Bronchial epithelial cell (primary cell): Measurements from ENCODE around the gene PCYT1B. TPM values are rescaled to one million over a fixed set of nuclear protein-coding genes. Genes with fewer than 3 reads are reported as not detected.

Source experiments
- DNase-seq: peaks from one replicate; pipeline ENCODE4 v3.0.0-alpha.2; 2010; ENCODE audit warnings: low read depth
- FAIRE-seq: peaks from 2 replicates; lab custom pipeline; 2011; peaks lifted over from hg19 to GRCh38; lab: Jason Lieb, UNC
- H3K27me3 ChIP-seq: 2 replicates; pipeline ENCODE4 v1.5.1; 2011; ENCODE audit warnings: low read length; ENCODE audit not compliant: control insufficient read depth, insufficient read depth
- H3K36me3 ChIP-seq: 2 replicates; pipeline ENCODE4 v1.5.1; 2011; ENCODE audit warnings: low read length; ENCODE audit not compliant: control insufficient read depth, insufficient read depth
- H3K4me3 ChIP-seq: 2 replicates; pipeline ENCODE4 v1.5.1; 2011; ENCODE audit warnings: mild to moderate bottlenecking, low read depth, low read length, control low read depth
- CTCF ChIP-seq: IDR thresholded peaks from 2 replicates; pipeline ENCODE4 v1.5.1; 2011; ENCODE audit warnings: mild to moderate bottlenecking, moderate library complexity, low read length, control low read depth, inconsistent platforms; ENCODE audit not compliant: insufficient read depth, severe bottlenecking
- total RNA-seq: library from RNA; depleted of rRNA; stranded (reverse); fragments of >200 nt; gene quantifications from 2 replicates; pipeline ENCODE4 v1.2.1, GENCODE V29; 2014

Gene PCYT1B
- total RNA-seq, 1 donor from 2014 or later = under 0.01 TPM

- no peak overlapping the region for H3K4me3 ChIP-seq
- H3K27me3 ChIP-seq = no peaks in the 10 kb centered on the region
- TF ChIP-seq CTCF = no peak
- FAIRE-seq (no peak), DNase-seq (no peak)
- H3K36me3 ChIP-seq = no peaks in the 10 kb centered on the region
Observed at GRCh38 chrX:24684048-24684447, 36.9 kb upstream of the PCYT1B start.

DNA sequence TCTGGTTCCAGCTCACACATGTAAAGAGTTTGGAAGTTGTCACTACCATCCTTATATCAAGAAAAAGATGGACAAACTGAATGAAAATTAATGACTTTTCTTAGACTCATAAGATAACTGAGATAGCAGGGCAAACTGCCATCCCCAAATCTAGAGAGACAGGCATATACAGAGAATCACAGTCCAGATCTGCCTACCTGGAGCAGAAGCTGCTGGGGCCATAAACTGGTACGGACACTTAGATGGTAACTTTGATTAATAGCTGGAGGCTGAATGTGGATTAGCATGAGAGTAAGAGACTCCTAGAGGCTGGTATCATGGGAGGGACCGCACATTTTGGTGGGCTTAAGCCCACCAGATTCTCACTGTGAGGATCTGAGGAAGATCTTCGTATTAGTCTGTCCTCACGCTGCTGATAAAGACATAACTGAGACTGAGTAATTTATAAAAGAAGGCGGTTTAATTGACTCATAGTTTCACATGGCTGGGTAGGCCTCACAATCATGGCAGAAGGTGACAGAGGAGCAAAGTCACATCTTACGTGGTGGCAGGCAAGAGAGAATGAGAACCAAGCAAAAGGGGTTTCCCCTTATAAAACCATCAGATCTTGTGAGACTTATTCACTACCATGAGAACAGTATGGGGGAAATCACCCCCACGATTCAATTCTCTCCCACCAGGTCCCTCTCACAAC is 35.7 kb upstream of the PCYT1B start:
- no peak for TF ChIP-seq CTCF
- H3K36me3 ChIP-seq = no peaks in the 10 kb centered on the region
- FAIRE-seq (no peak), DNase-seq (no peak)
- H3K4me3 ChIP-seq = no peak overlapping the region
- H3K27me3 ChIP-seq = no peaks in the 10 kb centered on the region

DNA sequence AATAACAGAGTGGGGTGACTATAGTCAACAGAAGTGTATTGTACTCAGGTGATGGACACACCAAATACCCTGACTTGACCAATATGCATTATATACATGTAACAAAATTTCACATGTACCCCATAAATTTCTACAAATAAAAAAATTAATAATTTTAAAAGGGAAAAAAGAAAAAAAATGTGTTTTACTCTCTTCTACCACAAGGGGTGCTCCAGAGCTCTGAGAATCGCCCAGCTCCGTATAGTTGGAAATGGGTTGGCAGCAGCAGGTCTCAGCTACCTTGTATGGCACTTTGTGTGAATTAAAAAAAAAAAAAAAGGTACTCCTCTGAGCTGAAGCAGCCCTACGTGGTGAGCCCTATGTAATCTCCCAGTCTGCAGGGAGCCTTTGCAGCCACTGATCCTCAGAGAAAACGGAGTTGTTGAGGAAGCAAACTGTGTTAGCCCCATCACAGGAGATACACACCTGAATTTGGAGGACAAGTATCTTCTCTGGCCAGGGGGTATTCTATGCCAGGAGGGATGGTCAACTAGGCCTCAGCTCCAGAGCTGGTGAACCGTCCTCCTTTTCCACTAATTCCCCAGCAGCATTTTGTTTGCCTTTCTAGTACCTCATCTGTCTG is 29.4 kb upstream of the PCYT1B start:
- Histone ChIP-seq H3K4me3 (no peak overlapping the region), H3K27me3 (no peaks in the 10 kb centered on the region), H3K36me3 (no peaks in the 10 kb centered on the region)
- FAIRE-seq (no peak), DNase-seq (peak; percentile 4)
- TF ChIP-seq CTCF = peak; percentile 33

GRCh38 chrX:24673424-24673823 is 26.3 kb upstream of the PCYT1B start:
- FAIRE-seq = no peak
- DNase-seq = no peak
- H3K36me3 ChIP-seq = no peaks in the 10 kb centered on the region
- TF ChIP-seq CTCF = no peak
- H3K27me3 ChIP-seq = no peaks in the 10 kb centered on the region
- no peak overlapping the region for H3K4me3 ChIP-seq

DNA sequence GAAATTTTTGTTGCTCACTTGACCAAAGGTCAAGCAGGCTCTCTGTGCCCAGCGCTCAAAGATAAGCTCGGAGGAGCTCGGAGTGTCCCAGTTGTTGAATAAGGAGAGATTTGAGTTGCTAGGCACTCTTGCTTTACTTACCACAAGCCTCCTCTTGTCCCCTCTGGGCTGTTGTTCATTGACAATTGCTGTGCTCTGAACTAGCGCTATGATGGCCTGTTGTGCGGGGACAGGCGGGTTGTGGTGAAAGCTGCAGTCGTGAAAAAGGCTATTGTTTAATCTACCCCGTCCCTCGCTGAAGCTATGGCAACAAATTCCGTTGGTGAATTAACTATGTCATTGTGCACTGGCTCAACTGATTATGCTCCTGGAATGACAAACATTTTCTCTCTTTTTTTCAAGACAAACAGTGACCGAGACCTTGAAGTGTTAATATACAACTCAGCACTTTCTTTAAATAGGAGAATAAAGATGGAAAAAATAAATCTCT is 25.6 kb upstream of the PCYT1B start:
- FAIRE-seq (no peak), DNase-seq (no peak)

More for the DNA sequence above, 25.6 kb upstream of the PCYT1B start:
- no peak overlapping the region for H3K4me3 ChIP-seq
- no peaks in the 10 kb centered on the region for H3K36me3 ChIP-seq
- TF ChIP-seq CTCF = no peak
- H3K27me3 ChIP-seq = no peaks in the 10 kb centered on the region
